ENCODE measurements around the gene GNG12. TPM values are rescaled to one million over a fixed set of nuclear protein-coding genes. Genes with fewer than 3 reads are reported as not detected.

GNG12 gene
- total and polyA plus RNA-seq, 2 donors (not counting 1 experiment from before 2014, with no cell fraction given) = not detected

DNA sequence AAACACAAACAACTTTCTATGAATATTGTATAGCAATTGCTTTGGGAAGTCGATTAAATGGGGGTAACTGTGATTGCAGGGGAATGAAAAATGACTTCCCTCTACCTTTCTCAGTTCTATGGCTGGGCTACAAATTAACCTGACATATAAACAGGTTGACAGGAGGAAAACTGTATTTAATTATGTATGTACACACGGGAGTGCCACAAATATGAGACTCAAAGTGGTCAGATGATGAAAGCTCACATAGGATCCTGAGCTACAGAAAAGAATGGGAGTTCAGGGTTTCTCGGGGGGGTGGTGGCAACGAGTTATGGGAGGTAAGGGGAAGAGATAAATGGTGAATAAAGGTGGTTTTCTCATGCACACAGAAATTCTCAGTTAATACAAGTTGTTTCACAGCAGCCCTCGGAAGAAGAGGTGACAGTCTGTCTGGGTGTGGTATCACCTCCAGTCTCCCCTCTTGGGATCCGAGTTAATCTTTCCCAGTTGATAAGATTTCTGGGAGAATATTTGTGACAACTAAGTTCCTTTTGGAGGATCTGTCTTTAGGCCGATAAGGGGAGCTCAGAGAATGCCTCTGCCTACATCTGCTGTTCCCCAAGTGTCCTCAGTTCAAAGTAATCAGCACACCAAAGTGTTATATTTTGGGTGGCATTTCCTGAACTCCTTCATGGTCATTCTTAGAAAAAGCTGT lies 122.0 kb downstream of the GNG12 start:
- ATAC-seq (ENCODE audit: low read depth) = no peak
- Mint-ChIP-seq H3K4me1 (peaks cover 1% of the 10 kb centered on the region), H3K4me3 (no peak overlapping the region)

DNA sequence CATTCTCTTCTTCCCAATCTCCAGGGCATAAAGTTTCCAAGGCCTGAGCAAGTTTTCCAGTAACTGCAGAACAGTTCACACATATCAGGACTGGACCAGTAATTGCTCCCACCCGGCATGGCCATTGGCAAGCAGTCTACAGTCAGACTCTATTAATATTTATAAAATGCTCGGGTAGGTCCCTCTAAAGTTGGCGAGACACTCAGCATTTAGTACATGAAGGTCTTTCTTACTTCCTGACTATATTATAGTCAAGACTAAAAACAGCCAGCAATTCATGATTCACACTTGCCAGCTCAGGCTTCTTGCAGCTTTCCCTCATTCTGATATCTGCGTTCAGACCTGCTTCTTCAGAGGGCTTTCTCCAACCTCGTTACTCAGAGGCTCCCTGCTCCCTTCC lies 122.8 kb downstream of the GNG12 start:
- no peak overlapping the region for H3K4me3 ChIP-seq (ENCODE audit: control extremely low read depth in 1 of 5, extremely low read depth in 1 of 5, insufficient read depth in 1 of 5, low read depth in 2 of 5, low read length in 4 of 5)
- H3K4me1 Mint-ChIP-seq = peaks cover 1% of the 10 kb centered on the region
- no peaks in the 10 kb centered on the region for H4K20me1 ChIP-seq (ENCODE audit: control insufficient read depth, insufficient read depth, low read length, poor library complexity, severe bottlenecking)
- WGBS (ENCODE audit: insufficient coverage) = 100% methylated on average over 4 of the region's 5 CpGs
- POLR2A ChIA-PET = no interaction called here
- H3K27me3 Mint-ChIP-seq = no peaks in the 10 kb centered on the region
- no peaks in the 10 kb centered on the region for H3K27me3 ChIP-seq (replicated peaks in 1 of 4; ENCODE audit: control extremely low read depth in 1 of 4, control insufficient read depth in 3 of 4, insufficient read depth in 4 of 4, low read length in 3 of 4)
- H3K27ac Mint-ChIP-seq = no peak overlapping the region
- no peak overlapping the region for H3K27ac ChIP-seq (ENCODE audit: low read length in 2 of 2)
- no peak overlapping the region for H3K9ac ChIP-seq (ENCODE audit: low read length)
- H2AFZ ChIP-seq (ENCODE audit: insufficient read depth, low read depth, low read length, poor library complexity, severe bottlenecking) = no peak overlapping the region
- no peaks in the 10 kb centered on the region for H3K79me2 ChIP-seq (ENCODE audit: control insufficient read depth, insufficient read depth, low read length)
- ATAC-seq (ENCODE audit: low read depth) (no peak), DNase-seq (no peak)
- intact Hi-C loops (cut with micrococcal nuclease) = no loop called here
- no peak overlapping the region for H3K4me2 ChIP-seq (replicated peaks; ENCODE audit: low read depth, low read length, poor library complexity, severe bottlenecking)
- H3K4me1 ChIP-seq (ENCODE audit: control insufficient read depth in 2 of 2, insufficient read depth in 2 of 2, low read length in 2 of 2) = no peaks in the 10 kb centered on the region
- H3K9me3 ChIP-seq (ENCODE audit: control extremely low read depth in 1 of 3, control insufficient read depth in 2 of 3, insufficient read depth in 1 of 3, low read length in 2 of 3) = no peaks in the 10 kb centered on the region
- H3K36me3 ChIP-seq (replicated peaks in 1 of 2; ENCODE audit: control extremely low read depth in 1 of 2, control insufficient read depth in 1 of 2, extremely low read depth in 1 of 2, insufficient read depth in 2 of 2, low read length in 1 of 2) = no peaks in the 10 kb centered on the region
- no peaks in the 10 kb centered on the region for H3K9me3 Mint-ChIP-seq (ENCODE audit: insufficient read depth)
- TF ChIP-seq EZH2 (IDR thresholded peaks at IDR 0.05; ENCODE audit: borderline replicate concordance, insufficient read depth, low read depth, low read length, poor library complexity, severe bottlenecking) = no peak
- TF ChIP-seq, protein P1, sequence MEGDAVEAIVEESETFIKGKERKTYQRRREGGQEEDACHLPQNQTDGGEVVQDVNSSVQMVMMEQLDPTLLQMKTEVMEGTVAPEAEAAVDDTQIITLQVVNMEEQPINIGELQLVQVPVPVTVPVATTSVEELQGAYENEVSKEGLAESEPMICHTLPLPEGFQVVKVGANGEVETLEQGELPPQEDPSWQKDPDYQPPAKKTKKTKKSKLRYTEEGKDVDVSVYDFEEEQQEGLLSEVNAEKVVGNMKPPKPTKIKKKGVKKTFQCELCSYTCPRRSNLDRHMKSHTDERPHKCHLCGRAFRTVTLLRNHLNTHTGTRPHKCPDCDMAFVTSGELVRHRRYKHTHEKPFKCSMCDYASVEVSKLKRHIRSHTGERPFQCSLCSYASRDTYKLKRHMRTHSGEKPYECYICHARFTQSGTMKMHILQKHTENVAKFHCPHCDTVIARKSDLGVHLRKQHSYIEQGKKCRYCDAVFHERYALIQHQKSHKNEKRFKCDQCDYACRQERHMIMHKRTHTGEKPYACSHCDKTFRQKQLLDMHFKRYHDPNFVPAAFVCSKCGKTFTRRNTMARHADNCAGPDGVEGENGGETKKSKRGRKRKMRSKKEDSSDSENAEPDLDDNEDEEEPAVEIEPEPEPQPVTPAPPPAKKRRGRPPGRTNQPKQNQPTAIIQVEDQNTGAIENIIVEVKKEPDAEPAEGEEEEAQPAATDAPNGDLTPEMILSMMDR (IDR thresholded peaks at IDR 0.05) = no peak
- no peak overlapping the region for H3K4me3 Mint-ChIP-seq
- CTCF ChIA-PET = no interaction called here

More for the DNA sequence above, 122.0 kb downstream of the GNG12 start:
- H3K27me3 ChIP-seq (replicated peaks in 1 of 4; ENCODE audit: control extremely low read depth in 1 of 4, control insufficient read depth in 3 of 4, insufficient read depth in 4 of 4, low read length in 3 of 4) = no peaks in the 10 kb centered on the region
- WGBS (ENCODE audit: insufficient coverage) = 69% methylated on average over 3 of the region's 7 CpGs
- ChIA-PET CTCF (interaction anchor here (1.5 kb wide), 1 partner anchor 49 kb away, joined by 4 read pairs; no protein-coding TSS in a partner anchor), POLR2A (no interaction called here)
- no peak overlapping the region for H3K27ac ChIP-seq (ENCODE audit: low read length in 2 of 2)
- H3K27ac Mint-ChIP-seq = no peak overlapping the region
- H3K9ac ChIP-seq (ENCODE audit: low read length) = no peak overlapping the region
- no peak overlapping the region for H3K4me2 ChIP-seq (replicated peaks; ENCODE audit: low read depth, low read length, poor library complexity, severe bottlenecking)
- H3K27me3 Mint-ChIP-seq = no peaks in the 10 kb centered on the region
- H3K79me2 ChIP-seq (ENCODE audit: control insufficient read depth, insufficient read depth, low read length) = no peaks in the 10 kb centered on the region
- H4K20me1 ChIP-seq (ENCODE audit: control insufficient read depth, insufficient read depth, low read length, poor library complexity, severe bottlenecking) = no peaks in the 10 kb centered on the region
- TF ChIP-seq EZH2 (IDR thresholded peaks at IDR 0.05; ENCODE audit: borderline replicate concordance, insufficient read depth, low read depth, low read length, poor library complexity, severe bottlenecking) = no peak
- TF ChIP-seq, protein P1 (IDR thresholded peaks at IDR 0.05) = no peak
- no peak for DNase-seq
- no peaks in the 10 kb centered on the region for H3K4me1 ChIP-seq (ENCODE audit: control insufficient read depth in 2 of 2, insufficient read depth in 2 of 2, low read length in 2 of 2)
- no peaks in the 10 kb centered on the region for H3K9me3 Mint-ChIP-seq (ENCODE audit: insufficient read depth)
- H3K9me3 ChIP-seq (ENCODE audit: control extremely low read depth in 1 of 3, control insufficient read depth in 2 of 3, insufficient read depth in 1 of 3, low read length in 2 of 3) = no peaks in the 10 kb centered on the region
- H3K36me3 ChIP-seq (replicated peaks in 1 of 2; ENCODE audit: control extremely low read depth in 1 of 2, control insufficient read depth in 1 of 2, extremely low read depth in 1 of 2, insufficient read depth in 2 of 2, low read length in 1 of 2) = no peaks in the 10 kb centered on the region
- no peak overlapping the region for H3K4me3 ChIP-seq (ENCODE audit: control extremely low read depth in 1 of 5, extremely low read depth in 1 of 5, insufficient read depth in 1 of 5, low read depth in 2 of 5, low read length in 4 of 5)
- H2AFZ ChIP-seq (ENCODE audit: insufficient read depth, low read depth, low read length, poor library complexity, severe bottlenecking) = no peak overlapping the region
- intact Hi-C loops (cut with micrococcal nuclease) = no loop called here
